Peyer's patch (tissue), 4 donors: ENCODE results near the gene CLEC18B. TPM values are rescaled to one million over a fixed set of nuclear protein-coding genes. Genes with fewer than 3 reads are reported as not detected.
"Not testable (repeated sequence)": the region's sequence is repeated elsewhere in the genome, so short reads cannot be mapped to it uniquely, and the experiment has no call there.

Experiments
- DNase-seq, 3 donors: peaks; one replicate each; pipeline ENCODE4 v3.0.0-alpha.2; 2017 to 2019
- H3K27ac ChIP-seq, 4 donors: fragments of 200-600 bp; sonication (generic); one replicate each; pipeline ENCODE4 v1.5.1; 2016 to 2019
- H3K27me3 ChIP-seq, 2 donors: fragments of 200-600 bp; sonication (generic); one replicate each; pipeline ENCODE4 v1.5.1; 2019
- H3K36me3 ChIP-seq, 3 donors: fragments of 200-600 bp; sonication (generic); one replicate each; pipeline ENCODE4 v1.5.1; 2016 to 2019
- H3K4me1 ChIP-seq, 4 donors: fragments of 200-600 bp; sonication (generic); one replicate each; pipeline ENCODE4 v1.5.1; 2016 to 2019
- H3K4me3 ChIP-seq, 4 donors: fragments of 200-600 bp; sonication (generic); 1 replicate in 3 of 4; 2 replicates in 1 of 4; pipeline ENCODE4 v1.5.1; 2016 to 2019; ENCODE audit warnings: mild to moderate bottlenecking in 1 of 4
- H3K9me3 ChIP-seq, 4 donors: fragments of 200-600 bp; sonication (generic); one replicate each; pipeline ENCODE4 v1.5.1; 2016 to 2019; ENCODE audit warnings: mild to moderate bottlenecking in 1 of 4
- CTCF ChIP-seq, 6 experiments: fragments of 450-650 bp in 4 of 6; fragments of 200-600 bp in 2 of 6; sonication (generic) in 1 of 6; IDR thresholded peaks; one replicate each; pipeline ENCODE4 v1.5.1; 2017 to 2019; ENCODE audit warnings: antibody characterized with exemption in 6 of 6, mild to moderate bottlenecking in 3 of 6, moderate library complexity in 1 of 6
- POLR2A ChIP-seq, 2 donors: fragments of 450-650 bp; IDR thresholded peaks; one replicate each; pipeline ENCODE4 v1.5.1; 2017; ENCODE audit warnings: antibody characterized with exemption in 2 of 2, mild to moderate bottlenecking in 2 of 2, moderate library complexity in 2 of 2
- total RNA-seq, 4 donors: library from RNA; depleted of rRNA; stranded (reverse); fragments of >200 nt; gene quantifications; one replicate each; pipeline ENCODE4 v1.1.0, GENCODE V29; 2016

CLEC18B gene
- 1 to 10 TPM in 2 of 4 donors, under 1 TPM in 1, not detected in 1; 0.57 to 1.8 (median 1.2) TPM for total RNA-seq

- not testable (repeated sequence) for DNase-seq, H3K27ac ChIP-seq, H3K36me3 ChIP-seq, H3K4me1 ChIP-seq, H3K4me3 ChIP-seq, H3K9me3 ChIP-seq, H3K27me3 ChIP-seq
Measured at GRCh38 chr16:74420612-74421481, at the start of gene CLEC18B. CLEC18B (minus strand) TSS chr16:74421478; CDS start chr16:74421270, 208 bp downstream.

DNA sequence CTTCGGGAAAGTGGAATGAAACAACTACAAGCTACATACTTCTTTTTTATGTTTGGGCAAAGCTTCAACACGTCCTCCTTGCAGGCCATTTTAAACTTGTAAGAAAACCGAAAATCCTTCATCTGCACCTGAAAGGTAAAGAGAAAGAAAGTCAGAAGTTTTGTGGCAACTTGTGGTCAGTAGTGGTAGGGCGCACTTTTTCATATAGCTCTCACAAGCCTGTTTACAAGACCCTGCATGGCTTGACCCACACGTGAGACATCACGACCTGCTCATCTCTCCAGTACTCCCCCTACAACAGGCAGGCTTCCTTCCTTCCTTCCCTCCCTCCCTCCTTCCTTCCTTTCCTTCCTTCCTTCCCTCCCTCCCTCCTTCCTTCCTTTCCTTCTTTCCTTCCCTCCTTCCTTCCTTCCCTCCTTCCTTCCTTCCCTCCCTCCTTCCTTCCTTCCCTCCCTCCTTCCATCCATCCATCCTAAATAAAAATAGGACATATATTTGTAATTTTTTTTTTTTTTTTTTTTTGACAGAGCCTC, 48.7 kb upstream of the CLEC18B start:
- no peak overlapping the region for H3K27ac ChIP-seq
- H3K27me3 ChIP-seq = no peaks in the 10 kb centered on the region
- no peak overlapping the region for H3K4me3 ChIP-seq
- no peaks in the 10 kb centered on the region for H3K4me1 ChIP-seq
- H3K9me3 ChIP-seq = no peaks in the 10 kb centered on the region
- no peak for DNase-seq
- H3K36me3 ChIP-seq = peaks cover 0 to 86% (median 0%) of the 10 kb centered on the region in 3 donors
- TF ChIP-seq POLR2A (IDR thresholded peaks at IDR 0.05) (no peak), CTCF (IDR thresholded peaks at IDR 0.05) (no peak)

DNA sequence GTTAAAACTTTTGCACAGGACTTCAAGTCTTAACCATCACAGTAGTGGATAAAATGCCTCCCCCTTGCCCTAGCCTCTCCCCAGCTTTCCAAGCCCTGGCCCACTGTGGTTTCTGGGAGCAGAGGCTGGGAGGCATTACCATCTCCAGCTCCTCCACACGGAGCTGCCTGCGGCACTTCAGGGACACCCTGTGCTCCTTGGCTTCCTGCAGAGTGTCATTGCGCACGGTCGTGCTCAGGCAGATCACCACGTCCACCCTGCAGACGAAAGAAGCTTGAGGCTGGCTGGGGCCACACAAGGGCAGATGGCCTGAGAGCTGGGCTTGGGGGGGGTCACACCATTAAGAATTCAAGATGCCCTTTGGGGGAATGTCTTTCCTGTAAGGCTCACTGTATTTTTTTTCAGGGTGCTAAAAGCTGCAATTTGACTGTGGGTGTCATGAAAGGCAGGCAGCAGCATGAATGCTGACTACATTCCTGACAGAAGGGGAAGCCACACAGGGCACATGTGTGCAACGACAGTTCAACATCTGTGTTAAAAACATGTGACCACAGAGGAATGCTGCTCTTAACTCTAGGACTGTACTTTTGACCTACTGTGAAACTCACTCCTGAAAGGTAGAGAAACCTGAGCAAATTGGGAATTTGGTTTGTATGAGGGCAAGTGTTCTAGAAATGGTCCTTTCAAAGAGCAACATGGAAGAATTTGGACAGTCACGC, 47.7 kb upstream of the CLEC18B start:
- Histone ChIP-seq H3K27me3 (no peaks in the 10 kb centered on the region), H3K36me3 (peaks cover 0 to 87% (median 0%) of the 10 kb centered on the region in 3 donors), H3K4me3 (no peak overlapping the region), H3K9me3 (no peaks in the 10 kb centered on the region), H3K27ac (no peak overlapping the region), H3K4me1 (no peaks in the 10 kb centered on the region)
- no peak for TF ChIP-seq POLR2A (IDR thresholded peaks at IDR 0.05)
- TF ChIP-seq CTCF (IDR thresholded peaks at IDR 0.05) = no peak
- peak in 1 of 3 donors; percentile 34 for DNase-seq

- H3K36me3 ChIP-seq = peaks cover 0 to 89% (median 0%) of the 10 kb centered on the region in 3 donors
- TF ChIP-seq CTCF (IDR thresholded peaks at IDR 0.05) (no peak), POLR2A (IDR thresholded peaks at IDR 0.05) (no peak)
- no peaks in the 10 kb centered on the region for H3K9me3 ChIP-seq
Measured at GRCh38 chr16:74466872-74467271, 45.6 kb upstream of the CLEC18B start.

GRCh38 chr16:74465851-74466685, 44.8 kb upstream of the CLEC18B start:
- Histone ChIP-seq H3K27ac (no peak overlapping the region), H3K36me3 (peaks cover 0 to 86% (median 0%) of the 10 kb centered on the region in 3 donors), H3K27me3 (no peaks in the 10 kb centered on the region), H3K9me3 (no peaks in the 10 kb centered on the region), H3K4me3 (no peak overlapping the region), H3K4me1 (no peaks in the 10 kb centered on the region)
- TF ChIP-seq CTCF (IDR thresholded peaks at IDR 0.05) (no peak), POLR2A (IDR thresholded peaks at IDR 0.05) (no peak)
- DNase-seq = no peak

More at GRCh38 chr16:74466872-74467271, 45.6 kb upstream of the CLEC18B start:
- no peaks in the 10 kb centered on the region for H3K27me3 ChIP-seq
- H3K4me3 ChIP-seq = no peak overlapping the region
- no peak for DNase-seq
- no peak overlapping the region for H3K27ac ChIP-seq
- no peaks in the 10 kb centered on the region for H3K4me1 ChIP-seq
